Stimulated activated CD4-positive, alpha-beta T cell treated with anti-CD3 and anti-CD28 coated beads, Interleukin-12 subunit alpha, Interleukin-12 subunit beta, amount 100 ng/mL, for 48 hours (primary cell): ENCODE results near the gene SLCO2A1.

Experiments used
- DNase-seq, 3 donors: peaks; one replicate each; pipeline ENCODE4 v3.0.0-alpha.2; 2020; ENCODE audit warnings: low read depth in 2 of 3, low spot score in 1 of 3

The SLCO2A1 gene

DNA sequence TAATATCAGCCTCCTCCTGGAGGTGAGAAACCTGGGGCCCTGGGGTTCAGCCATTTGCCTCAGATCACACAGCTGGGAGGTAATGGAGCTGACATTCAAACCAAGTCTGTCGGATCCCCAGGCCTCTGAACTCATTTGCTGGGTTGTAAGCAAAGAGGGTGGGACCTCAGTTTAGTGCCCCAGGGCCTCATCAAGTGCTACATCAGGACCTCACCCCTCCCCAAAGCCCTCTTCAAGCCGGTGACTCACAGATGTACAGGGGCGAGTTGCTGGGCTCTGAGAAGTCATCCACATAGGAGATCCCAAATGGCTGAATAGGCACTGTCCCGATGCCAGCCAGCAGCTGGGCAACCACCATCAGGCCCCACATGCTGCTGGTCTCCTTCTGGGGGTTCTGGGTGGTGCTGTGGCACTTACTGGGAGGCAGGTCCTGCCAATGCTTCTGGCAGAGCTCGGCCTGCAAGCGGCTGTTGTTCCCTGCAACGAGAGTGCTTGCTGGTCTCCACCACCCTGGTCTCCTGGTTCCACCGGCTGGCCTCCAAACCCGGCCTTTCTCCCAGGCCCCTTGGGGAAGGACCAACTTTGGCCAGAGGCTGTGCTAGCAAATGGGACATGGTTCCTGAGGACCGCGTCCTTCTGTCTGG is 74.9 kb downstream of the SLCO2A1 start:
- no peak for DNase-seq

DNA sequence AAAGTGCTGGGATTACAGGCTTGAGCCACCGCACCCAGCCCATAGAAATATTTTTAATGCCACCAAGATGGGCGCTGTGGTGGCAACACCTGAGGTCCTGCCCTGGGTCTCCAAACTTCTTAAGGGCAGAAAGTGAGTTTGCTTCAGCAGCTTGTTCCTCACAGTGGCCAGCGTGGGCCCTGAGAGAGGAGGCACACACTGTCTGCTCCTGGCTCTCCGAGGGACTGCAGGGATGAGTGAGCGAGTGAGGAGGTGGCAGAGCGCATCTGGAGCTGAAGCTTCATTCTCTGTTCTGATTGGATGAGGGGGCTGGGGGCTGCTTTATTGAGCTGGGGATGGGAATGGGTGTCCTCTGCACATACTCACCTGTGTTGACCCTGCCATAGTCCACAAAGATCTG is 76.4 kb downstream of the SLCO2A1 start:
- no peak for DNase-seq

DNA sequence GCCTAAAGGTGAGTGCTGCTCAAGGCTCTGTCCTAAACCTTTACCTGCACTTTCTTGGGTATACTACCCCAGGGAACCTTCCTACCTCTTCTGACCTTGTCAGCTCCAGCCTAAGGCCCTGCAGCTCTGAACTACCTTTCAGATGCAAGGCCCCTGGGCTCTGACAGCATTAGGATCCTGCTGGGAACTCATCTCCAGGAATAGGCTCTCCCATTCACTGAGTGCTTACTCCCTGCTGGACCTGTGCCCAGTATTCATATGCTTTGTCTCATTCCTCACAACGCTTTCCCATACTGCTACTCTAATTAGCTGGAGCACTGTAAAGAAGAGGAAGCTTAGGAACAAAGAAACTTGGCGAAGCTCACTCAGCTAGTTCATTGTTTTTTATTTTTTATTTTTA is 80.3 kb downstream of the SLCO2A1 start:
- DNase-seq = no peak

DNA sequence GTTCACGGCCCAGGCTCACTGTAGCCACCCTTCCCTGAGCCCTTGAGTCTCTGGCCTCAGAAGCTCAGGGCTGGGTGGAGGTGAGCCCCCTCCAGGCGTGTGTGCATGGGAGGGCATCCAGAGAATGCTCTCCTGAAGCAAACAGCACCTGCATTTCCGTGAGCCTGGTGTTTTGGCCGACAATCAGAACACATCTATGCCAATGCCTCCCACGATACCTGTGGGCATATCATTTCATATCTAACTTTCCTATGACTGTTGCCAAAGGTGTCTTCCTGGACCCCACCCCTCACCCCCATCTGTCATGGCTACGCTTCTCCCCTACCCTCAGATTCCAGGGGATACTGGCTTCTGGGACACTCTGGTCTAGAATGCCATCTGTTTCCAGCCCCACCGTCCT is 80.7 kb downstream of the SLCO2A1 start:
- DNase-seq = no peak

DNA sequence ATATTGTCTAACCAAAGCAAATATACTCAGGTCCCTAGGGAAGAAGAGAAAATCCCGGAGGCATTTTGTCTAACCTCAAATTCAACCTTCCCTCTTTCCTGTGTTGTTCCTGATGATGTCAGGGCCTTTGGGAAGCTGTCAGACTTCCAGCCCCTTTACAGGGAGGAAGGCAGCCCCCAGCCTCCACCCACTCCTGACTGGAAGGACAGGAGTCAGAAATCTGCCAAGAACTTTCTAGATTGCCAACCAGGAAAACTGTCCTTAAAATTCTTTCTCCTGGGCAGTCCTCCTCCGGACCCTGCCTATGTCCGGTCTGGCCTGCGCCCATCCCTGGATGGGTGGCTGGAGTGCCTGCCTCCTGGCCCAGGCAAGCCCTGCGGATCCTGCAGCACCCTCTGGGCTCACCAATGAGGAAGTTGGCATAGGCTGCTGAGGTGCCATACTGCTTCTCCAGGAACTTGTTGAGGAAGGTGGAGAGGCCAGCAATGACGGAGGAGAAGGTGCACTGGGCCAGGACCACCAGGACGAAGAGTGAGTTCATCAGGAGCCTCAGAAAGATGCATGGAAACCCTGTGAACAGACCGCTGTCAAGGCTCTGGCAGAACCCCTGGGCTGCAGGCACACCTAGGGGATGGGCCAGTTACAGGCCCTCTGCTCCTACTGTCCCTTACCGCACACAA is 81.5 kb downstream of the SLCO2A1 start:
- no peak for DNase-seq

DNA sequence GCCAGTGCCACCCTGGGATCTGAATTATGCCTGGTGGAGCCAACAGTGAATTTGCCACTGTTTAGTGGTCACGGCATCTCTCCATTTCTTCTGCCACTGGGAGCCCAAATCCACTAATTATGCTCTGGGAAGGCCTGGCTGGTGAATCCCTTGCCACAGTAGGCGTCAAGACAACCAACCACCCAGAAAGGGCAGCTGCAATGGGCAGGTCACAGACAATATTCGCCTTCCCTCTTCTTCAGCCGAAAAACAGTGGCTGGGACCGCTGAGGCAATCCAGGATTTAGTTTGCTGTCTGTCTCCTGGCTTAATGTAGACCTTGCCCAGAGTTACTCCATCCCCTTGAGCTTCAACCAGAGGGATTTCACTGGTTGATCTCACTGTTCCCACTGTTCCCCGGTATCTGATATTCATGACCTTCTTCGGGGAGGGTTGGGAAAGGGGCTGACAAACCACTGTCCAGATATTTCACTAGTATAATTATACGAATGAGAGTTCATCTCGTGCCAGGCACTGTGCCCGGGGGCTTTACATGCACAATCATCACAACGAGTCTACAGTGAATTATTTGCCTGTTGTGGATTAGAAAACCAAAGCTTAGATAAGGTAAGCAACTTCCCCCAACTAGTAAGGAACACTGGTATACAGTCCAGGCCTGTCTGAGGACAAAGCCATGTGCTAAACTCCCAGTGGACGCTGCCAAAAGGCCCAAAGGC is 84.2 kb downstream of the SLCO2A1 start:
- no peak for DNase-seq

DNA sequence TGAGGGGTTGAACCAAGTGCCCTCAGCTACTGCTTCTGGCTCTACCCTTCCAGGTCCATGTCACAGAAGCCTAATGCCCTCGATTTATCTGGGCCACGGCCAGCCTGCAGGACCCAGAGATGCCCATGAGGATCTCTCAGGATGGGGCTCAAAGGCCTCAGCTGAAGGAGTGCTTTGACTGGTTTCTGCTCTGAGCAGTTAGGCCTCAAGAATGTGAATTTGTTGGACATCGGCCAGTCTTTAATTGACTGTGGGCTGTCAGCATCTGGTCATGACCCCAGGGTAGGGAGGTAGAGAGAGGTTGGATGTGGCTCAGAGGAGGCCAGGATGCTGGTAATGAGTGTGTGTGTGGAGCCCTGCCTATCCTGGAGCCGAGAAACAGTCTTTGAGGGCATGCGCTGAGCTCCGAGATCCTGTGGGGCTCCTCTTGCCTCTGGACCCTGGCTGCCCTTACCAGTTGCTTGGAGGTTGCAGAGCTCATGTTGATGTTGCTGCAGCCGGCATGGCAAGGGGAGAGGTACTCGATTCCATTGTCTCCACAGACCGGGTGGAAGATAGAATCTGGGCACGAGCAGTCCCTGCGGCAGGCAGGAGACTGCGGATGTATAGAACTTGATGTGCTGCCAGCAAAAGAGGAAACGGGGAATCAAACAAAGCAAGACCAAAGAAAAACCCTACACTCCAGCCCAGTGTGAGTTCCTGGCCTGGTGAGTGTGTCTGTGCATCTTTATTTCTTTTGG is 84.9 kb downstream of the SLCO2A1 start:
- no peak for DNase-seq

DNA sequence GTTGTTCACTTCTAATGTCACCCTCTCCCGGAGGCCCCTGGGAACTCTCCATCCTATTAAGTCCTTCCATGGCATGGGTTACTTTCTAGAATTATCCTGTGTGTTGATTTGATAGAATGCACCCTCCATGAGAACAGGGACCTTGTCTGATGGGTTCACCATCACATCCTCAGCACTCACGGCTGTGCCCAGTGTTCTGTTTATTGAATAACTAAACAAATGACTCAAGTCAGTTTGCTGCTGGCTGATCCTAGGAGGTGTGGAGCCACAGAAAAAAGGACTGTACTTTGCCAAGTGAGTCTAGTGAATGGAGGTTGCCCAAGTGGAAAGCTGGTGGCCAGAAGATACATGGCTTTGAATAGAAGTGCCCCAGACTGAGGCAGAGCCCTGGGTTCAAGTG is 85.5 kb downstream of the SLCO2A1 start:
- no peak for DNase-seq

DNA sequence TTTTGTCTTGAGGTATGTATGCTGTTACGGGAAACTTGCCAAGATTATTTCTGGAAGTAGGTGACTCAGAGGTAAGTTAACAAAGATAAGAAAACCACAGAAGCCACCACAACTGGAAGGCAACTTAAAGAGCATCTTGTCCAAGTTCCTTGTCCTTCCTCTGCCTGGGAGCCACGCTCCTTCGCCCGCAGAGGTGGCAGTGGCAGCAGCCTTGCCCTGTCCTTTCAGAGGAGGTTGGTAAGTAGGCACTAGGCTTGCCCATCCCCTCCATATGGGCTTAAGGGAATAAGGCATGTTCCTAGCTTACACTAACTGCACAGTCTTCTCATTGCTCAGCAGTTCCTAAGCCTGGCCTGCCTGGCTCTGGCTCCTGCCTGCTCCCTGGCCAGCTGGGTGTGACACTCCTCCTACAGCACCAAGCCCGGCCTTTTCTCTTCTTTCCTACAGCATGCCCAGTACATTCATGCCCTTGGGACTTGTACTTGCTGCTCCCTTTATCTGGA is 86.0 kb downstream of the SLCO2A1 start:
- DNase-seq = no peak

DNA sequence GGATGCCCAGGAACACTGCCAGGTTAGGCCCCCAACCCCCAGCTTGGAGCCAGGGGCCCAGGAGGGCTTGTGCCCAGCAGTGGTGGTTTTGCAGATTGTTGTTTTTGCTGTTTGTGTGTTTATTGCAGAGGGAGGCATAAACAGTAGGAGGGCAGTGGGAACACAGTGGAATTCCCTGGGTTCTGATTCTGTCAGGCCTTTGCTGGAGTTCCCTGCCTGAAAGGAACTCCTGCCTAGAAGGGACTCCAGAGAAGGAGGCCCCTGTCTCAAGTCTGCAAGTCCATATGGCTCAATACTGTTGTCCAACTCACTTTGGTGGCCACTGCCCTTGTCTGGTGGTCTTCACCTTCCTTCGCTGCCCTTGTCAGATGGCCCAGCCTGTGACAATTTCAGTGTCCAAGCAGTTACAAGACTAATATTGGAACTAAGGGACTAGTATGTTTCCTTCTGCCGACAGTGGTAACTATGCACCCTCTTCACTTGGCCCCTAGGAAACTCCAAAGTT is 86.6 kb downstream of the SLCO2A1 start:
- no peak for DNase-seq

DNA sequence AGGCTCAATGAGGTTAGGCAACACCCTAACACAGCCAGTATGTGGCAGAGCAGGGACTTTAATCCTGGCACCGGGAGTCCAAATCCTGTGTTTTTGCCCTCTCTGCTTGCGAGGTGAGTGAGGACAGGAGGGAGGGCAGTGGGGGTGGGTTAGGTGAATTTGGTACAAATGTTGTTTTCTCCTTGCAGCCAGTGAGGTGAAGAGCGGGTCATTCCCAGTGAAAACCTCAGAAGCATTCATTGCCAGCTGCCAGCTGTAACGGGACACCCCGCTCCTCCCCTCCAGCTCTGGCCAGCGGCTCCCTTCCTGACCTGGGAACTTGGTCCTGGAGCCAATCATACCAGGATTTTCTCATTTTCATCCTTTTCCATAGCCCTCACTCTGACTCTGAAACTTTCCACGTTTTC is 88.3 kb downstream of the SLCO2A1 start:
- no peak for DNase-seq

DNA sequence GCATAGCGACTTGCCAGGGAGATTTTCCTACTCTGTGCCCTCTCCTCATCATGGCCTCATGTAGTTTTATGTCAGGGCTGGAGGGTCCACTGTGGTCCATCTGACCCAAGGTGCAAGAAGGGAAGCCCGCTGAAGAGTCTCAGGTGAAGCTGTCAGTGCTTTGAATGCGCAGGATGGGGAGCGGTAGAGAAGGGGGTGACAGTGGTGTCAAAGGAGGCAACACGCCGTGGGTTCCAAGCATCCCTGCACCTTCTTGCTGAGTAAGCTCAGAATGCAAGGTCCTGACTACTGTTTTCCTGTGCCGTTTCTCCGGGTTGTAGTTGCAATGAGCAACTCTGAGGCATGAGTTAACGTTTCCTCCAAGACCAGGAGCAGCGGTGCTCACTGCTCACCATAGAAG is 89.2 kb downstream of the SLCO2A1 start:
- DNase-seq = no peak

DNA sequence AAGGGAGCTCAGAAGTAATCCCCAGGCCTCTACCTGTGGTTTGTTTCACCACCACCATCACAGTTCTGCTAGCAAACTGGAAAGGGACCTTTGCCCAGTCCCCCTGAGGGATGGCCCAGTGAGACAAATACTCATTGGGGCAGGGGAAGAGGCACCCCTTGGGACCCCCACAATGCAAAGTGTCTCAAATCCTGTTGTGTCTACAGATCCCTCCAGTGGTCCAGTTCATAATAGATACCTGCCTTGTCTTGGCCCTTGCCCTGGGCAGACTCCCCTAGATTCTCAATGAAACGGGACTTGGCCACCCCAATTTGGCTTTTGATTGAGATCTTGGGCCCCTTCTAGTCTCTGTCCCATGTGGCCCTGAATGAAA is 90.3 kb downstream of the SLCO2A1 start:
- DNase-seq = no peak

DNA sequence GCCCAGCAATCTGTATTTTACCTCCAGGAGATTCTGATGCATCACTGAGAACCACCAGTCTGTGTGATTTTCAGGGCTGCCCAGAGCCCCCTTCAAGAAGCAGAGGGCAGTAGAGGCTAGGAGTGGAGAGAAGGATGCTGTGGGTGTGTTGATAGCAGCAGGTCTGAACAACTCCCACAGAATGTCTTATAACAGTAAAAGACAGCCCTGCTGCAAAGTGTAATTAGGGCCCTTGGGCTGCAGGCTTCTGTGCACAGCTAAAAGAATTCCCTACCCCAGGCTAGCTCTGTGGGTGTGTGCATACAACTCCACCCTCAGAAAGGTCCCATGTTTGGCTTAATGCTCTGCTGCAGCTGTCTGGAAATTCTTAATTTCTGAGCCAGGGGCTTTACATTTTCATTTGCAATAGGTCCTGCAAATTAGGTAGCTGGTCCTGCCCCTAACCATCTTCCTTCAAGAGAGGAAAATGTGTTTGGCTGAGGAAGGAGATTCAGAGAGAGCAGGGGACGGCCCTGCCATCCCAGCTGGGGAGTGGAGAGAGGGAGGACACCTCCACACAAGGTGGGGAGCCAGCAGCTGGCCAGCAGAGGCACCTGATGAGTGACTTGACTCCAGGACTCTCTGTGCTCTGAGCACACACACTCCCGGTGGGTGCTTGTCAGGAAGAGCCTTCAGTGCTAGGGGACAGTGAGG is 90.8 kb downstream of the SLCO2A1 start:
- no peak for DNase-seq

DNA sequence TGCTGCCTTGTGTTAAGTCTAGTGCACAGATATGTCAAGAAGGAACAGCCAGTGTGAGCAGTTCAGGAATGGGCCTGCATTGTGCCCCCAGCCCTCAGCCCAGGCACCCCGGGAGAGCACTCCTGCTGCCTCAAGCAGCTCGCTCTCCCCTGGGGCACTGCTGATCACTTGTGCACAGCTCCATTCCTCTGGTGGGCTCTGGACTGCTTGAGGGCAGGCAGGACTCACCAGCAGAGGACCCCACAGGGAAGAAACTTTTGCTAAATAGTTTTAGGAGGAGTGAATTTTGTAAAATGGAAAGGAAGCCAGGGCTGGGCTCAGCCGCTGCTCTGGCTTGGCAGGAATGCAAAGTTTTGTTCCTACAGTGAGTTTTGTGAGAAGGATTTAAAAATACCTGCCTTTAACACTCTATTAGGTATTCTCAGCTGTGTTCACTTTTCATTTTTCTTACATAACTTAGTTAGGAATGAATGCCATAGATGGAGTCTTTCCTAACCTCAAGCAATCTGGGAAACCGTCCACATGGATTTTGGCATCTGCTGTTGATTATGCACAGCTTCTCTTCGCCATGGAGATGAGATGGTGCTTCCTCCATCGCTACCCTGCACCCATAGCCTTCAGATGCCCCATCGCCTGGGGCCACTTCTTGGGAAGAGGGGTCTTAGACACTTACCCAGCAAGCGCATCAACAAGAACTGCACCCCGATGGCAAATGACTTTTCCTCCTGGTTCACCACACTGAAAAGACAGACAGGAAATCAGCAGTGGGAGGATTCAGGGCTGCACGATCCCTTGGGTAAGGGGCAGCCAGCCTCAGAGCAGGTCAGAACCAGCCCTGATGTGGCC is 91.7 kb downstream of the SLCO2A1 start:
- DNase-seq = no peak

DNA sequence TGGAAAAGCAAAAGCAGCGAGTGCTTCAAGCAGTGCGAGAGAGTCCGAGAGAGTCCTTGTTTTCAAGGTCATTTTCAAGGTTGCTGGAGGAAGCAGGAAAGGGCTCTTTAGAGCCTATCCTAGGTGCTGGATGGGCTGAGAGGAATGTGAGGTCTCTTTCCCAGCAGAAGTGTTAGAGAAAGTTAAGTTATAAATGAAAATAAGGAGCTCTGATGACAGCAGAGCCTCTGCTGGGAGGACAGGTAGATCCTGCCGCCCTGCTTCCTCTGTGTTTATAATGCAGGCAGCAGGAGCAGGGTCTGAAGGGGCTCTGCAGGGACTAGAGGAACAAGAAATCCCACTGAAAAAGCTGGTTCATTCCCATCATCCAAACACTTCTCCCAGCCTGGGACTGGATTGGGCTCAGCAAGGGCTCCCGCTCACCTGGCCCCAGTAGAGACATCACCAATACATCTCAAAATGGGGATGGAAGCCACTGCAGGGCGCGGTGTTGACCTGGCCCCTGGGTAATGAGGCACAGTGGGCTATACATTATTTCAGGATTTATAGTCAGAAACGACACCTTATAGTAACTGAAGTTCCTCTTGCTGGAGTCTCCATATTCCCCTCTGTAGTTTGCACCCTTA is 92.6 kb downstream of the SLCO2A1 start:
- DNase-seq = no peak

DNA sequence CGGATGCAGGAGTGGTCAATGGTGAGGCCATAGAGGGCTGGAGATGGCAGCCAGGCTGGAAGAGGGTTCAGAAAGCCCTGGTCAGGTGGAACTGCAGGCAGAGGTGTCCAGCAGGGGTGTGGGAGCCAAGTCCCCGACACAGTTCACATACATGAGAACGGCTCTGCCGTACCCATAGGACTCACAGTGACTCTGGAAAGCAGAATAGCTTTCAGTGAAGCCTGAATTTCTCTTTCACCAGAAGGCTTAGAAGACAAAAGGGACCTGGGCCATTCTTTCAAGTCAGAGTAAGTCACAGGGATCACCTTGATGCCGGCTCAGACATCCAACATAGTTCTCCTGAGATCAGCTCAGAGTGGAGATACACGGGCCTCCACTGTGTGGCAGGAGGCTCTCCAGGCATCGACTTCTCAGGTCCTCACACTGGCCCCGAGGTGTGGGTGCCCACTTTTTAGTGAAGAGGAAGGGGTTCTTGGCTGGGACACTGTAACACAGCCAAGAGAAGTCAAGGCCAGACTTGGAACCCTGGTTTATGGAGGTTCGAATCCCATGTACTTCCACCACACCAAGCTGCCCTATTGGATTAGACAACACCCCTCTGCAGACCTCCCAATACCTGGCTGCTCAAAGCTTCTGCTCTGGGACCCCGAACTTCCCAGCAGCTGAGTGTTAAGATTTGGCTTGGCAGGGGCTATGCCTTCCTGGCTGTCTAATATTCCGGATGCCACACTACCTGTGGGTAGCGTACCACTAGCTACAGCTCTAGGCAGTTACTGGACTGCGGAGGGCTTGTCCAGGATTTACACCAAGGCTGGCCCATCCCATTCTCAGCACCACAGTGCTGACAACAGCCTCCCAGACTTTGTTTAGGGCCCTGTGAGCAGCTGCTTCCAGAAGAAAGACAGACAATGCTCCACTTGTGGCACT is 93.6 kb downstream of the SLCO2A1 start:
- DNase-seq = no peak
